Measurements from ENCODE around the gene UGDH. TPM values are rescaled to one million over a fixed set of nuclear protein-coding genes. Genes with fewer than 3 reads are reported as not detected.

UGDH gene
- total and polyA plus RNA-seq, 8 donors, result 62.8 to 108 (median 100) TPM

GRCh38 chr4:39502019-39502663 lies 25.1 kb downstream of the UGDH start:
- Histone ChIP-seq H3K4me3 (no peak overlapping the region), H3K4me1 (no peaks in the 10 kb centered on the region), H3K27me3 (no peaks in the 10 kb centered on the region), H3K9me3 (no peaks in the 10 kb centered on the region), H3K36me3 (peaks cover 0 to 93% of the 10 kb centered on the region in 2 donors), H3K27ac (no peak overlapping the region)
- ATAC-seq, result no peak
- no peak for TF ChIP-seq CTCF (IDR thresholded peaks at IDR 0.05)
- intact Hi-C loops (cut with DNase I), result no loop called here
- no peak for DNase-seq

GRCh38 chr4:39498727-39499020 lies 28.6 kb downstream of the UGDH start:
- ATAC-seq, result no peak
- Histone ChIP-seq H3K4me3 (no peak overlapping the region), H3K4me1 (no peaks in the 10 kb centered on the region), H3K27me3 (no peaks in the 10 kb centered on the region), H3K27ac (no peak overlapping the region), H3K9me3 (no peaks in the 10 kb centered on the region), H3K36me3 (peaks cover 0 to 58% of the 10 kb centered on the region in 2 donors)
- intact Hi-C loops (cut with DNase I), result no loop called here
- no peak for TF ChIP-seq CTCF (IDR thresholded peaks at IDR 0.05)
- no peak for DNase-seq

- H3K4me3 ChIP-seq, result no peak overlapping the region
- no peaks in the 10 kb centered on the region for H3K9me3 ChIP-seq
These were observed 29.1 kb downstream of the UGDH start for GRCh38 chr4:39497909-39498726.

GRCh38 chr4:39495446-39496213 lies 31.6 kb downstream of the UGDH start:
- Histone ChIP-seq H3K27ac (no peak overlapping the region), H3K27me3 (no peaks in the 10 kb centered on the region), H3K36me3 (peaks cover 0 to 28% of the 10 kb centered on the region in 2 donors), H3K4me1 (no peaks in the 10 kb centered on the region), H3K9me3 (no peaks in the 10 kb centered on the region), H3K4me3 (no peak overlapping the region)
- intact Hi-C loops (cut with DNase I), result no loop called here
- TF ChIP-seq CTCF (IDR thresholded peaks at IDR 0.05), result no peak
- ATAC-seq, result peak; percentile 23
- DNase-seq, result no peak

More at GRCh38 chr4:39497909-39498726, 29.1 kb downstream of the UGDH start:
- no peak overlapping the region for H3K27ac ChIP-seq
- no peaks in the 10 kb centered on the region for H3K27me3 ChIP-seq
- no peak for ATAC-seq
- intact Hi-C loops (cut with DNase I), result no loop called here
- no peak for DNase-seq
- peaks cover 0 to 53% of the 10 kb centered on the region in 2 donors for H3K36me3 ChIP-seq
- no peak for TF ChIP-seq CTCF (IDR thresholded peaks at IDR 0.05)
- H3K4me1 ChIP-seq, result no peaks in the 10 kb centered on the region

- H3K36me3 ChIP-seq, result peaks cover 0 to 15% of the 10 kb centered on the region in 2 donors
- H3K27ac ChIP-seq, result no peak overlapping the region
- no peaks in the 10 kb centered on the region for H3K9me3 ChIP-seq
- H3K27me3 ChIP-seq, result no peaks in the 10 kb centered on the region
- no peak for TF ChIP-seq CTCF (IDR thresholded peaks at IDR 0.05)
- DNase-seq (no peak), ATAC-seq (no peak)
- intact Hi-C loops (cut with DNase I), result no loop called here
- no peaks in the 10 kb centered on the region for H3K4me1 ChIP-seq
- no peak overlapping the region for H3K4me3 ChIP-seq
These were observed 32.9 kb downstream of the UGDH start for GRCh38 chr4:39494354-39494753.
